HG03575 (cell line): Measurements from ENCODE around the gene ELOVL5.

Experiments used
- ATAC-seq: cut with Tn5 transposase; IDR thresholded peaks from one replicate; pipeline ENCODE4 v1.9.1; 2021; ENCODE audit not compliant: unreplicated experiment, insufficient number of reproducible peaks, low FRiP score; ENCODE audit errors: extremely low read depth

Gene ELOVL5

GRCh38 chr6:53290537-53291510, 57.9 kb downstream of the ELOVL5 start:
- no peak for ATAC-seq

GRCh38 chr6:53287336-53288225, 61.2 kb downstream of the ELOVL5 start:
- ATAC-seq: no peak

GRCh38 chr6:53284901-53285300, 63.8 kb downstream of the ELOVL5 start:
- no peak for ATAC-seq

DNA sequence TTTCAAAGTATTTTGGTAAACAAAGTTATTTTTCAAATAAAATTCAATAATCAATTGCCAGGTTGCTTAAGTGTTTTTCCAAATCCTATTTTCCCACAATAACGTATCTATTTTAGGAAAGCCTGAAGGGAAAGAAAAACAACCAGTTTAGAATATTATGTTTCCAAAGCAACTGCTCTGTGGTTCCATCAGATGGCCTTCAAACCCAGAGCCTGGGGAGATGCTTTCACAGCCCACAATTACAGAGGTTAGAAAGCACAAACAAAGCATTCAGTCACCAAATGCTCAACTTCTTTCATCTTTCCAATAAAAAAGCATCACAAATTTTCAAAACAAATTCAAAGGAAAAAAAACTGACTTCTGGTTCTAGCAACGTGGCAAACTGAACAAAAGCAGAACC, 66.0 kb downstream of the ELOVL5 start:
- ATAC-seq: no peak

- ATAC-seq: no peak
Observed at GRCh38 chr6:53282234-53282633, 66.5 kb downstream of the ELOVL5 start.

DNA sequence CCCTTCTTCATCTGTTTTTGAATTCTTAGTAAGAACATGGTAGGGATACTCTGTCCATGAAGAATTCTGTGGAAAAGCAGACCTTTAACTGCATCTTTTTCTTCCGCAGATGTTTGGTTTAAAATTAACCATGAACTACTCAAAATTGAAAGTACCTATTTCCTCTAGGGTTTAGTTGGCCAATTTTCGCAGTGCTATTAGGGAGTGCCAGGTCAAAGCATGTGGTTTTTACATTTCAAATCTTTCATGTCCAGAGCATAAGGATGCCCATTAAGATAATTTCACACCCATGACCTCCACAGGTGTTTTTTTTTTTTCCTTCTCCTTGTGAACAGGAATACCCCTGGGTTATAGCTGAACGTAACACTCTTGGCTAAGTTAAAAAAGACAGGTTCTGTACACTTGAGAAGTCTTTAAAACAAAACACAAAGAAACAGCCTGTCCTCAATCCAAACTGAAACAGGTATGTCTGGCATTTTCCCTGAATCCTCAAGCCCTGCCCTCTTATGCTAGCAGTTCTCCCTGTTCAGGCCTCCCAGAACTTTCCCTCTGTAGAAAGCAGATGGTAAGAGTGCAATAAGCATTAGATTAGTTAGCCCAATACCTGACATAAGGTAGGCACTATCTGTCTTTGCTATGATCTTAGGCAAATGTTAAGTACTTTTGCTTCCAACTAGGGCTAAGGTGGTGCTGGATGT, 67.1 kb downstream of the ELOVL5 start:
- no peak for ATAC-seq

- no peak for ATAC-seq
Observed at GRCh38 chr6:53280207-53280606, 68.5 kb downstream of the ELOVL5 start.

- no peak for ATAC-seq
Observed at GRCh38 chr6:53279293-53279692, 69.5 kb downstream of the ELOVL5 start.

DNA sequence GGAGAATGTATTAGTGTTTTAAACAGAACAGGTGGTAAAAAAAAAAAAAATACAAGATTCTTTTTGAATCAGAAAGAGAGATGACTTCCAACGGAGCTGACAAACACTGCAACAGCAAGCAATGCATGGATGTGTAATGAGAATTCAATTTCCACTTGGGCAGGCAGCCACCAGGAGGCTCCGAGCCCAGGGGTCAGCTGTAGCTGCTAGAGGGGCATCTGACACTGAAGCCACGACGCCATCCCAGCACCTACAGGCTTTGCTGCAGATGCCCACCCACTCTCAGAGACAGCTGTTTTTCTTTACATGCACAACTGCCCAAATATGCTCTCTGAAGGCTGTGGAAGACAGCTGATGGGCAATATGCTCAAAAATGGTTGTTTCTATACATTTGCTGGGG, 75.4 kb downstream of the ELOVL5 start:
- ATAC-seq: no peak

DNA sequence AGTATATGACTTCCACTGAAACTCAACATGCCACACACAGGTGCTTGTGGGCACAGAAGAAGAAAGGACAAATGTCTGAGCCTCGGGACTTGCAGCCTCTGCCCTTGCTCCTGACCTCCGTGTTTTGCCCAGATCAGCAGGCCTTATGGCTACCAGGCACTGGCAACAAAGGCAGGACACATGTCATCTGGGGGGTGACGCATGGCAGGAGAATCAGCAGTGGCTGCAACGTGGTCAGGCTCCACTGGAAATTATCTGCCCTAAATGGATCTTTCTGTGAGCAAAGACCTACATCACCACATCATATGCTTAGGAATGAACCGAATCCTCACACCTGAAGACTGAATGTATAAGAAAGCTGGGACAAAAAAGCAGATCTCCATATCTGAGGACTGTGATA, 78.9 kb downstream of the ELOVL5 start:
- no peak for ATAC-seq

DNA sequence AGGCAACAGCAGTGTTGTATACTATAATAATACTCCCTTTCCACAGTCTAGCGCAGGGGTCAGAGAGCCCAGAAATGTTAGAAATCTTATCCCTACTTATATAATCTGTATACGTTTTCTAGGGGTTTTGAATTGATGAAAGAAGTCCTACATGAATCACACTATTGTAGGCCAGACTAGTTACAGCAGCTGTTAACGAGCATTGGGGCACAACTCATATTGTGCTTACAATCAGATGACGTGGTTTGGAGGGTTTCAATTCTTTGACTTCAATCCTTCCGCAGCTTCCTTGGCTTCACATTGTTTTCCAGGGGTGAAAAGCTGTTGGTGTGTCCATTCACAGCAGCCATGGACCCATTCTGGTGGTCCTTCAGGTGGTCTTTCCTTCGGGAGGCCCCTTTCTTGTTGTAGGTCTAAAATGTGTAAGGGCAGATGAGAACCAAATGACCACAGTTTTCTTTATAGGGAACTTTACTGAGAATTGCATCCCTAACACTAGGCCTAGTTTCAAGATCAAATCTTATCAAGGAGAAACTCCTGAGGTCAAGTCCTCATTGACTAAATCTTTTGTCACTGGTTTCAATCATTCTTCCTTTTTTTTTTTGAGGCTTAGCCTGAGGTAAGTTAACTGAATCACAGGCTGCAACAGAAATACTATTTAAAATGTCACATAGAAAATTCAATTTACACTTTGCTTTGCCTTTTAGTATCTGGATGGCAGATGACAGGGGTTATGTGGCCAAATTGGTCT, 79.7 kb downstream of the ELOVL5 start:
- no peak for ATAC-seq

DNA sequence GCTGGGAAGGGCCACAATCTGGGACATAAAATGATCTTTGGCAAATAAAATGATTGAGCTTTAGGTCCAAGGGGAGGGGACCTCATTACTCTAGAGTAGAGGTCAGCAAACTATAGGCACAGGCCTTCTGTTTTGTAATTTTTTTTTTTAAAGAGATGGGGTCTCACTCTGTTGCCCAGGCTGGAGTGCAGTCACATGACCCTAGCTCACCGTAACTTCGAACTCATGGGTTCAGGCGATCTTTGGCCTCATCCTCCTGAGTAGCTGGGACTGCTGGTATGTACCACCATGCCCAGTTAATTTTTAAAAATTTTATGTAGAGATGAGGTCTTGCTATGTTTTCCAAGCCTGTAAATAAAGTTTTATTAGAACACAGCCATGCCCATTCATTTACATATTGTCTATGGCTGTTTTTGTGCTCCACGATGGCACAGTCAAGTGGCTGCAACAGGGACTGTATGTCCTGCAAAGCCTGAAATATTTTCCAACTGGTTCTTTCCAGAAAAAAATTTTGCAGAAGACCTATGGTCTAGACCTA, 82.1 kb downstream of the ELOVL5 start:
- ATAC-seq: no peak

DNA sequence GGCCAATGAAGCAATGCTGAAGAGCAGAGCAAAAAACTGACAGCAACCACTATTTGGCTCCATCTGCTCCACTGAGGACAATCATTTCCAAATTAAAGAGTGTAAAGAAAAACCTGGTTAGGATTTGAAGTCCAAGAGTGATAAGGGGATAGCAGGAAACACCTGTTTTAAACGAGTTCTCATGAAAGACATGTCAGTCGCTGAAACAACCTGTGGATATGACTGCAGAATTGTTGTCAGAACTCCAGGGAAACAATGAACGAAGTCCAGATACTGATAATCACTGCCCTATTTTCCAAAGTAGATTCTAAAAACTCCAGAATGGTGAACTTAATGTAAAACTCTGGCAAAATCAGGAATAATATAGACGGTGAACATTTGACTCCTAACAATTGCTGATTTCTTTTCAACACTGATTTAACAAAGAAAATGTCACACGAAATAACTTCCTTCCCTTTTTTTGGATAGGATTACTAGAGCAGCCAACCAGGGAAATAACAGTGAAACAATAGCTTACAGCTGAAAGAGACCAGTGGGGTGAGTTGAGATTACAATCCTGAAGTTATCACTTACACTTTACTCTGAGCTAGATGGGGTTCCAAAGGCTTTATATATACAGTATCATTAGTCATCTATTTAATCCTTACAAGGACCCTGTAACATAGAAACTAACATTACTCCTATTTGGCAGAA, 83.7 kb downstream of the ELOVL5 start:
- ATAC-seq: no peak

DNA sequence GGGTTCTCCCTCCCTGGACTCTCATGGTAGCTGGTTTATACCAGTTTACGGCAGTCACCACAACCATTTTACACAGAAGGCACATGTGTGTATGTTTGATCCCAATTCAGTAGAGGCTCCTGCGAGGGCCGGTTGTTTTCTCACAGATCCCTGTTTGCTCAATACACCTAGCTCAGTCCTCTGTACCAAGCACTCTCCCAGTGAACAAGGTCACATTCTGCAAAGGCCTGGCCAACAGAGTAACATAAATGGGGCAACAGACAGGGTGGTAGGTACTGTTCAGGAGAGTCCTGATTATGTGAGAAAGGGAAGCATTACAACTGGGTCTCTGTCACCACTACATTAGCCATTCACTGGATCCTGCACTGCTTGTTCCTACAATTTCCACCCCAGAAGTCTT, 84.4 kb downstream of the ELOVL5 start:
- no peak for ATAC-seq

GRCh38 chr6:53263917-53264316, 84.8 kb downstream of the ELOVL5 start:
- ATAC-seq: no peak

GRCh38 chr6:53259860-53260580, 88.7 kb downstream of the ELOVL5 start:
- ATAC-seq: no peak

DNA sequence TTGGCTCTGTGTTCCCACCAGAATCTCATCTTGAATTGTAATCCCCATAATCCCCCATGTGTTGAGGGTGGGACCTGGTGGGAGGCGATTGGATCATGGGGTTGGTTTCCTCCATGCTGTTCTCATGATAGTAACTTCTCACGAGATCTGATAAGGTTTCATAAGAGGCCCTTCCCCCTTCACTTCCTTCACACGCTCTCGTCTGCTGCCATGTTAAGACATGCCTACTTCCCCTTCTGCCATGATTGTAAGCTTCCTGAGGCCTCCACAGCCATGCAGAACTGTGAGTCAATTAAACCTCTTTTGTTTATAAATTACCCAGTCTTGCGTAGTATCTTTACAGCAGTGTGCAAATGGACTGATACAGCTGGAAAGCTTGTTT, 90.0 kb downstream of the ELOVL5 start:
- no peak for ATAC-seq
